Esophagus muscularis mucosa (tissue), 4 donors: ENCODE results near the gene MR1. TPM values are rescaled to one million over a fixed set of nuclear protein-coding genes. Genes with fewer than 3 reads are reported as not detected.

Source experiments
- DNase-seq: peaks from one replicate; pipeline ENCODE4 v3.0.0-alpha.2; 2017; ENCODE audit errors: extremely low spot score
- H3K27ac ChIP-seq, 4 donors: fragments of 200-600 bp; sonication (generic); replicated peaks in 1 of 4; 1 replicate in 3 of 4; 2 replicates in 1 of 4; pipeline ENCODE4 v1.5.1; 2016 to 2019; ENCODE audit warnings: mild to moderate bottlenecking in 1 of 4
- H3K27me3 ChIP-seq, 4 donors: fragments of 200-600 bp; sonication (generic); one replicate each; pipeline versions ENCODE4 v1.5.1 to v1.6.0; 2016 to 2019
- H3K36me3 ChIP-seq, 4 donors: fragments of 200-600 bp; sonication (generic); one replicate each; pipeline ENCODE4 v1.5.1; 2016 to 2019
- H3K4me1 ChIP-seq, 4 donors: fragments of 200-600 bp; sonication (generic); one replicate each; pipeline ENCODE4 v1.5.1; 2016 to 2019
- H3K4me3 ChIP-seq, 4 donors: fragments of 200-600 bp; sonication (generic); 1 replicate in 2 of 4; 2 replicates in 2 of 4; pipeline ENCODE4 v1.5.1; 2016 to 2019; ENCODE audit warnings: mild to moderate bottlenecking in 4 of 4, moderate library complexity in 1 of 4
- H3K9me3 ChIP-seq, 4 donors: fragments of 200-600 bp; sonication (generic); 1 replicate in 3 of 4; 2 replicates in 1 of 4; pipeline ENCODE4 v1.5.1; 2016 to 2019
- CTCF ChIP-seq, 3 experiments: fragments of 200-600 bp in 2 of 3; fragments of 450-650 bp in 1 of 3; sonication (generic) in 2 of 3; IDR thresholded peaks; one replicate each; pipeline ENCODE4 v1.5.1; 2017 to 2019; ENCODE audit warnings: antibody characterized with exemption in 3 of 3, mild to moderate bottlenecking in 2 of 3, moderate library complexity in 1 of 3
- EP300 ChIP-seq: sonication (generic); formaldehyde crosslinking; IDR thresholded peaks from one replicate; pipeline ENCODE4 v1.6.1; 2017; ENCODE audit warnings: antibody characterized with exemption
- POLR2A ChIP-seq: fragments of 450-650 bp; IDR thresholded peaks from one replicate; pipeline ENCODE4 v1.6.1; 2017; ENCODE audit warnings: antibody characterized with exemption, moderate library complexity, mild to moderate bottlenecking, low read depth
- POLR2AphosphoS5 ChIP-seq, 2 donors: sonication (generic); formaldehyde crosslinking; IDR thresholded peaks; one replicate each; pipeline ENCODE4 v1.6.1; 2017; ENCODE audit warnings: antibody characterized with exemption in 2 of 2
- WGBS: methylation state at CpG from one replicate; pipeline ENCODE4 v1.1.5; 2018; 5-methylcytosine and 5-hydroxymethylcytosine counted together
- intact Hi-C: fragments of 100-400 bp; cut with DNase I; formaldehyde crosslinking; loops from one replicate; pipeline ENCODE4 v1.15.1; 2023
- total RNA-seq, 4 donors: library from RNA; depleted of rRNA; stranded (reverse); fragments of >200 nt; gene quantifications; one replicate each; pipeline versions ENCODE4 v1.1.0 to v1.2.1, GENCODE V29; 2016

The MR1 gene
- total RNA-seq, 4 donors from 2014 or later: 10.8 to 23.5 (median 15.4) TPM

DNA sequence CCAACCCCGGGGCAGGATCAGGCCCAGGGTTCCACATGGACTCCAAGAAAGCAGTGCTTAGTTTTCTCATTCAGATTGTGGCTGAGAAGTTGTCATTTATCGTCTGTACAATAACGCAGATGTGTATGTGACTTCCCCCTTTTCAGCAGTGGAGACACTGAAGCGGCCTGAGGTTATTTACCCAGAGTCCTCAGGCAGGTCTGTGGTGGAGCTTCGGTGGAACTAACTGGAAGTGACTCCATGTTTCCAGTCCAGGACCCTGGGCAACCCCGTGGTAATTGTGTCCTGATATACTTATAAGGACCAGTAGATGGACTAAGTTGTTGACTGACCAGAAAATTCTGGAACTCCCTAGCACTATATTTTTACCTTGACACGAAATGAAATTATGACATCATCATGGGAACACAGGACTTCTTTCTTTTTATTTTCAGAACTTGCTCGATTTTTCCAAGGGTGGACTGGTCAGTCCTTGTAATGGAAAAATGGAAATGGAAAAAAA is 53.7 kb downstream of the MR1 start:
- 63% methylated on average over 8 of the region's 8 CpGs for WGBS
- Histone ChIP-seq H3K27ac (no peak overlapping the region), H3K9me3 (no peaks in the 10 kb centered on the region), H3K4me3 (no peak overlapping the region), H3K4me1 (peaks cover 28 to 31% (median 29%) of the 10 kb centered on the region in 4 donors), H3K36me3 (peaks cover 0 to 4% (median 0%) of the 10 kb centered on the region in 4 donors), H3K27me3 (no peaks in the 10 kb centered on the region)
- intact Hi-C loops: loop anchor here (5.0 kb wide), 1 partner anchor 50 kb away; no protein-coding TSS in a partner anchor
- DNase-seq: no peak
- TF ChIP-seq POLR2AphosphoS5 (IDR thresholded peaks at IDR 0.05) (no peak), EP300 (no peak)

DNA sequence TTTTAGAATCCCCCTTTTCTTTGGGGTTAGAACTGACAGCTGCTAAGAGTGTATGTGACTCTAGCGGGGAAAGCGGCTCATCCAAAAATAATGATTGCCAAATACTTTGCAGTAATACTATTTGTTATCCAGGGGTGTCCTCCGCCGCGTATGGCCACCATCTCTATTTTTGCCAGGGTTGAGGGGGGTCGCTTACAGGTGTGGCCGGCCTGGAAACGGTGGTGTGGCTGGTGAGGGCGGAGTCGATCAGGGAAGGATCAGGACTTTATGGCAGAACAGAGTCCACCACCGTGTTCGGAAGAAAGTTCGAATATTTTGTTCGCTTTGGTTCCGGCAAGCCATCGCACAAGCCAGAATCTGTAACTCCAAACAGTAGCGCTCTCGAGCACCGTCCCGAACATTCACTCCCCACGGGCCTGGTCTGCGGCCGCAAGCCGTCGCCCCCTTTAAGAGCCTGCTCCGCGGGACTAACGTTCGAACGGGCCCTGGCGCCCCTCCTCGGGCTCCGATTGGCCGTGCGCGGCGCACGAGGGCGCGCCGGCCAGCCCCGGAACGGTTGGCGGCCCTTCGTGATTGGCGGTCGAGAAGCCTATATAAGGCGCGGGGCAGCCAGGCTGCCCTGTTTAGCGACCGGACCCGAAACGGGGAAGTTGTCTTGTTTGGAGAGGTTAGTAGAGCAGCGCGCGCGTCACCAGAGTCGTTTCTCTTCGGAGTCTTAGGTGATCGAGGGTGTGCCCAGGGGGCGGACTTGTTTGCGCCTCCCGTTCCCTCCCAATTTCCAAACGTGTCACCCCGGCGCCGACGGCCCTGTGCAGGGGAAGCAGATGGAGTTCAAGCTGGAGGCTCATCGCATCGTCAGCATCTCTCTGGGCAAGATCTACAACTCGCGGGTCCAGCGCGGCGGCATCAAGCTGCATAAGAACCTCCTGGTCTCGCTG is 54.6 kb downstream of the MR1 start, which contains the start of gene IER5:
Gene IER5, plus strand, starts transcription at position 622 of the 938 bp plus-strand sequence. Its CDS starts 203 bp downstream, at position 825.
- Histone ChIP-seq H3K36me3 (peaks cover 0 to 5% (median 0%) of the 10 kb centered on the region in 4 donors), H3K27ac (peak within 1 kb of the TSS; percentile 93 to 98 (median 98)), H3K9me3 (no peaks in the 10 kb centered on the region), H3K4me3 (peak within 1 kb of the TSS; percentile 81 to 98 (median 90)), H3K27me3 (no peaks in the 10 kb centered on the region), H3K4me1 (peaks cover 35 to 39% (median 37%) of the 10 kb centered on the region in 4 donors)
- intact Hi-C loops: loop anchor here (1.0 to 5.0 kb wide), 2 partner anchors 17 to 51 kb away; no protein-coding TSS in a partner anchor
- 9% methylated on average over 30 of the region's 76 CpGs for WGBS
- peak; percentile 99 for DNase-seq
- peak; percentile 99 to 100 for TF ChIP-seq POLR2AphosphoS5 (IDR thresholded peaks at IDR 0.05)
- TF ChIP-seq EP300: no peak
- peak; percentile 99 for TF ChIP-seq POLR2A

GRCh38 chr1:181089017-181089675 is 55.4 kb downstream of the MR1 start:
- no peaks in the 10 kb centered on the region for H3K9me3 ChIP-seq
- H3K36me3 ChIP-seq: peaks cover 0 to 5% (median 0%) of the 10 kb centered on the region in 4 donors
- WGBS: no CpG with 5 or more reads among the region's 97 CpGs
- H3K4me1 ChIP-seq: peaks cover 41 to 46% (median 43%) of the 10 kb centered on the region in 4 donors
- H3K4me3 ChIP-seq: peak overlapping the region; percentile 81 to 98 (median 90)
- intact Hi-C loops: loop anchor here (1.0 to 5.0 kb wide), 2 partner anchors 16 to 52 kb away; no protein-coding TSS in a partner anchor
- TF ChIP-seq CTCF (IDR thresholded peaks at IDR 0.05) (no peak), EP300 (no peak)
- no peaks in the 10 kb centered on the region for H3K27me3 ChIP-seq
- no peak for DNase-seq
- H3K27ac ChIP-seq: peak overlapping the region; percentile 93 to 98 (median 98)

- Histone ChIP-seq H3K9me3 (no peaks in the 10 kb centered on the region), H3K4me1 (peaks cover 46 to 54% (median 49%) of the 10 kb centered on the region in 4 donors), H3K36me3 (peaks cover 0 to 5% (median 0%) of the 10 kb centered on the region in 4 donors), H3K27me3 (no peaks in the 10 kb centered on the region), H3K27ac (peak overlapping the region; percentile 93 to 98 (median 98)), H3K4me3 (peak overlapping the region; percentile 81 to 98 (median 90))
- under 1% methylated on average over 34 of the region's 48 CpGs for WGBS
- TF ChIP-seq CTCF (IDR thresholded peaks at IDR 0.05) (no peak), EP300 (peak; percentile 10), POLR2AphosphoS5 (IDR thresholded peaks at IDR 0.05) (peak; percentile 76 to 85), POLR2A (peak; percentile 35)
- peak; percentile 95 for DNase-seq
- intact Hi-C loops: loop anchor here (1.0 to 5.0 kb wide), 2 partner anchors 15 to 53 kb away; no protein-coding TSS in a partner anchor
Observed at GRCh38 chr1:181089676-181090544, 56.1 kb downstream of the MR1 start.

DNA sequence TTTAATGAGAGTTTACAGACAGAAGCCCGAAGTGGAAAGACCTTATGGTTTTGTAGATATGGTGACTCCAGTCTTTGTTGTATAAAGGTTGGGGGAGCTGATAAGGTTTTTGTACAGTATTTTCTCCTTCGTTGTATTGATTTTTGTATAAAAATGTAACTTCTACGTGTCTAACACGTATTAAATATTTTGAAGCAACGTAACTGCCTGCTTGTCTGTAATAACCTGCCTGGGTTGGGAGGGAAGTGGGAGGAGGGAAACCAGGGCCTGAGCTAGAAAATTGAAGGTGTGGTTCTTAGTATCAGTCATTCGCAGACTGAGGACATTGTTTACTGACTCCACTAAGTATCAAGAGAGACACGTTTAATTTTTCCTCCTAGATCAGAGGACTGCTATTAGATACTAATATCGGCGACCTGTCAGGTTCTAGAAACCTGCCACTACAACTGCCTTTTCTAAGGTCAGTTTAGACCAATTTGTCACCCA is 56.9 kb downstream of the MR1 start:
- peak overlapping the region; percentile 81 to 98 (median 90) for H3K4me3 ChIP-seq
- H3K4me1 ChIP-seq: peaks cover 54 to 62% (median 57%) of the 10 kb centered on the region in 4 donors
- H3K27me3 ChIP-seq: no peaks in the 10 kb centered on the region
- no peaks in the 10 kb centered on the region for H3K9me3 ChIP-seq
- WGBS: 26% methylated on average over 9 of the region's 9 CpGs
- no peak for TF ChIP-seq CTCF (IDR thresholded peaks at IDR 0.05)
- TF ChIP-seq POLR2A: no peak
- no peak for TF ChIP-seq EP300
- peak overlapping the region; percentile 93 to 98 (median 98) for H3K27ac ChIP-seq
- H3K36me3 ChIP-seq: peaks cover 0 to 5% (median 0%) of the 10 kb centered on the region in 4 donors
- no peak for DNase-seq
- intact Hi-C loops: no loop called here
